GM19351 (cell line): Measurements from ENCODE around the gene CSF1.
"Not testable (repeated sequence)": the region's sequence is repeated elsewhere in the genome, so short reads cannot be mapped to it uniquely, and the experiment has no call there.

Experiments
- ATAC-seq: cut with Tn5 transposase; IDR thresholded peaks from one replicate; pipeline ENCODE4 v1.9.1; 2021; ENCODE audit warnings: mild to moderate bottlenecking, moderate library complexity; ENCODE audit not compliant: unreplicated experiment

CSF1 gene

DNA sequence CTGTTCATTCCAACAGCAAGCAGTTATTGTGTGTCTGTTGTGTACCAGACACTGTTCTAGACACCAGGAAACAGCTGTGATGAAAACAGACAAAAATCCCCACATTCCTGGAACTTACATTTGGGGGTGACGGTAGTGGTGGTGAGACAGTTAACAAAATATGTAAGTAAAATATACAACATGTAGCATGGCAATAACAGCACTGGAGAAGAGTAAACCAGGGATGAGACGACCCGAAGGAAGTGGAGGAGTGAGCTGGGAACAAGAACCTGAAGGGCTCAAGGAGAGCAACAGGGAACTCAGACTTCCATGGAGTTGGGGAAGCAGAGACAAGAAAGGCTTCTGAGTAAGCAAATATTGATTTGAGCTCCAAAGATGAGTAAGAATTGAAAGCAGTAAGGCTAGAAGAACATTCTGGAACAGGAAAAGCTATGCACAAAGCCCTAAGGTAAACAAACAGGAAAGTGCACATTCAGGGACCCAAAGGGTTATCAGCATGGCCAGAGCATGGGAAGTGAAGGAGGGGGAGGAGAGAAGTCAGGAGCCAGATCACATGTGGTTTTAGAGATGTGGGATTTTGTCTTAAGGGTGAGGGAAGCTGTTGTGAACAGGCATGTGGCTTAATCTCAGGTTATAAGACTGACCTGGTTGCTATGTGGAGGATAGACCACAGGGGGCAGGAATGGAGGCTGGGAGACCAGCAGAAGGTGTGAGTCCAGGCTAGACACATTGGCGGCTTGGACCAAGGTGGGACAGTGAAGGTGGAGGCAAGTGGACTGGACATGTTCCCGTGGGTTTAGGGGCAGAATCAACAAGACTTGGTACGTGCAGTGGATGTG, 7.3 kb downstream of the CSF1 start:
- no peak for ATAC-seq

DNA sequence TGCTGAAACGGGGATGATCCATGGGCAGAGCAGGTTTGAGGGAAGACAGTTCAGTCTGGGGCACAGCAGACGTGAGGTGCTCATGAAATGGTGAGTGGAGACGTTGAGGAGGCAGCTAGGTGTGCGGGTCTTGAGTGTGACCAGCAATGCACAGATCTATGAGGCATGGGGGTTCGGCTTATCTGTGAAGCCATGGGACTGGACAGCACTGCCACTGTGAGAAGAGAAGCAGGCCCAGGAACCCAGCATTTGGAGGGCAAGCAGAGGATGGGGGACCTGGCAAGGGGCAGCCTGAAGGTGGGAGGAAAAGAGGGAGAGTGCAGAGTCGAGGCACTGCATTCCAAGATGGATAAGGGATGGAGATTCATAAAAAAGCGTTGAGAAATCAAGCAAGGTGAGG, 8.0 kb downstream of the CSF1 start:
- no peak for ATAC-seq

DNA sequence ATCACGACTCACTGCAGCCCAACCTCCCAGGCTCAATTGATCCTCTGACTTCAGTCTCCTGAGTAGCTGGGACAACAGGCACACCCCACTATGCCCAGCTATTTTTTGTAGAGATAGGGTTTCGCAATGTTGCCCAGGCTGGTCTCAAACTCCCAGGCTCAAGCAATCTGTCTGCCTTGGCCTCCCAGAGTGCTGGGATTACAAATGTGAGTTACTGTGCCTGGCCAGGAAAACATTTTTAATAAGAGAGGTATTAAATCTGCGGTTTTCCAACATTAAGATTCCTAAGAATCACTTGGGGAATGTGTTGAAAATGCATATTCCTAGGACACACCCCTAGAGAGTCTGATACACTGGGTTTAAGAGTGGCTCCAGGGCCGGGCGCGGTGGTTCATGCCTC, 8.7 kb downstream of the CSF1 start:
- ATAC-seq, result no peak

DNA sequence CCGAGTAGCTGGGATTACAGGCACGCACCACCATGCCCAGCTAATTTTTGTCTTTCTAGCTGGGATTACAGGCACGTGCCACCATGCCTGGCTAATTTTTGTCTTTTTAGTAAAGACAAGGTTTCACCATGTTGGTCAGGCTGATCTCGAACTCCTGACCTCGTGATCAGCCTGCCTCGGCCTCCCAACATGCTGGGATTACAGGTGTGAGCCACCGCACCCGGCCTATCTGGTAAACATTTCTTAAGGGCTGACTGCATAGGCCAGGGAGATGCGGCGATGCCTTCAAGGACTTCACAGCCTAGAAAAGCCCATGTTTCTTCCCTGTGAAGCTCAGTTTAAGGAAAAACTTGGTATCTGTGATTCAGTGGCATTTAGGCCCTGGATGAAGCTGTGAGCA, 9.7 kb downstream of the CSF1 start:
- not testable (repeated sequence) for ATAC-seq

DNA sequence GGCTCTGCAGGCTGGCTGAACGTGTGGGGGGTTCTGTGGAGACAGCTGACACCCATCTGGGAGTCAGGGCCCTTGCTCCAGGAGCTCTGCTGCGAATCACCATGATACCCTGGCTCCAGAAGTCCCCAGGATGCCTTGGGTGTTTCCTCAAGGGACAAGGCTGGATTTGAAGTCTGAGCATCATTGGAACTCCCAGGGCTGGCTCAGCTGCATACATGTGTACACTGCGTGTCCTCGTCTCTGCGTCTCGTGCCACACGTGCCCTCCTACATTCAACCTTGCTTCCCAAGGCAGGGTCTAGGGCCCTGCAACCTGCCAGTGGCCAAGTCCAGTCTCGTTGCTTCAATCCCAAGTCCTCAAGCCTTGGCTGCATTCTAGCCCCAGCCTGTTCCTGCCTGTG, 11.7 kb downstream of the CSF1 start:
- no peak for ATAC-seq

DNA sequence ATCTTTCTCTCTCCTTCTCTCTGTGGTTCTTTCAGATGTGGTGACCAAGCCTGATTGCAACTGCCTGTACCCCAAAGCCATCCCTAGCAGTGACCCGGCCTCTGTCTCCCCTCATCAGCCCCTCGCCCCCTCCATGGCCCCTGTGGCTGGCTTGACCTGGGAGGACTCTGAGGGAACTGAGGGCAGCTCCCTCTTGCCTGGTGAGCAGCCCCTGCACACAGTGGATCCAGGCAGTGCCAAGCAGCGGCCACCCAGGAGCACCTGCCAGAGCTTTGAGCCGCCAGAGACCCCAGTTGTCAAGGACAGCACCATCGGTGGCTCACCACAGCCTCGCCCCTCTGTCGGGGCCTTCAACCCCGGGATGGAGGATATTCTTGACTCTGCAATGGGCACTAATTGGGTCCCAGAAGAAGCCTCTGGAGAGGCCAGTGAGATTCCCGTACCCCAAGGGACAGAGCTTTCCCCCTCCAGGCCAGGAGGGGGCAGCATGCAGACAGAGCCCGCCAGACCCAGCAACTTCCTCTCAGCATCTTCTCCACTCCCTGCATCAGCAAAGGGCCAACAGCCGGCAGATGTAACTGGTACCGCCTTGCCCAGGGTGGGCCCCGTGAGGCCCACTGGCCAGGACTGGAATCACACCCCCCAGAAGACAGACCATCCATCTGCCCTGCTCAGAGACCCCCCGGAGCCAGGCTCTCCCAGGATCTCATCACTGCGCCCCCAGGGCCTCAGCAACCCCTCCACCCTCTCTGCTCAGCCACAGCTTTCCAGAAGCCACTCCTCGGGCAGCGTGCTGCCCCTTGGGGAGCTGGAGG, 12.7 kb downstream of the CSF1 start:
- no peak for ATAC-seq

DNA sequence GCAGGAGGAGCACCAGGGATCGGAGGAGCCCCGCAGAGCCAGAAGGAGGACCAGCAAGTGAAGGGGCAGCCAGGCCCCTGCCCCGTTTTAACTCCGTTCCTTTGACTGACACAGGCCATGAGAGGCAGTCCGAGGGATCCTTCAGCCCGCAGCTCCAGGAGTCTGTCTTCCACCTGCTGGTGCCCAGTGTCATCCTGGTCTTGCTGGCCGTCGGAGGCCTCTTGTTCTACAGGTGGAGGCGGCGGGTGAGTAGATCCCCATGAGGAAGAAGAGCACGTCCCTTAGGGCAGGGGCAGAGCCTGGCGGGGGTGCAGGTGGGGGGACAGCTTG, 13.3 kb downstream of the CSF1 start:
- no peak for ATAC-seq

DNA sequence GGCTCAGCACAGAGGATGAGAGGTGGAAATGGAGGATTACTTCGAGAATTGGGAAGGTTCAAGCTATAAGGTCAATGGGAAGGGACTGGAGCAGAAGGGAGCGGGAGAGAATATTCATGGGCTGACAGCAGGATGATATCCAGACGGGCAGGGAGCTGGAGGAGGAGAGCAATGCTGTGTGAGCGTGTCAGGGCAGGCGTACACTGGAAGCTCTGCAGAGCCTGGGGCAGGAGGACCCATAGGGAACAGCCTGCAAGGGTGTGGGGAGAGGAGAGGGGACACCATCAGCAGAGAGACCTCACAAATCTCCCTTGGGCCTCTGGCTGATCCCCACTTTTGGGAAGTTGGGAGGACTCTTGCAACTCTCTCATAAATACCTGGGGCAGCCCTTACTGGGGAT, 13.7 kb downstream of the CSF1 start:
- no peak for ATAC-seq

DNA sequence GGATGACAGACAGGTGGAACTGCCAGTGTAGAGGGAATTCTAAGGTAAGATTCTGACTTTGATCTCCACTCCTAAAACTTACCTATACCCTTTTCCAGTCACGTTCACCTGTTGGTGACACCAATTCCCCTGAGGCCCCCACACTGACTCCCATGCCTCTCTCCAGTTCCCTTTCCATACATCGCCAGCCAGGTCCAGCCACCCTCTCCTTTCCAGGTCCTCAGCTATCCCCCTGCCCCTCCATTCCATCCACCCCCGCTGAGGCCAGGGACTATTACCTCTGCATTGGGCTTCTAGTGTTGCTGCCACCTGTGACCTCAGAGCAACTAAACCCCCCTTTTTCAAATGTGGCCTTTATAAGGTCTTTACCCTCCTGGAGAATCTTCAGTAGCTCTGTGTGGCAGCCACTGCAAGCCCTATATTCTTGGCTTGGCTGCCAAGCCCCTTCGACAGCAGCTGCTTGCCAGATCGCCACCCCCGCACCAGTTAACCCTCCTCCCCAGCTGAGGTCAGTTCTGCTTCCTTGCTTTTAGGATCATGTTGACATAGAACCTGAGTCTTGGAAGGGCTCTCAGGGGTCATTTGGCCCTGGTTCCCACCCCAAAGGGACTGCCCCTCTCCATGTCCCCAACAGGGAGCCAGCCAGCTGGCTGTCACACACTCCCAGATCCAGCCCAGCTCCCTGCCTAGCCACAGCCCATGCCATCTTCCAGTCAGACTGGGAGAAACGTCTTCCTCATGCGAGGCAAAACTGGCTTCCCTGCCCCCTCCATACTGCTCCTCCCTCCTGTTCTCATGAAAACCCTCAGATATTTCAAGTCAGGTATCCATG, 14.7 kb downstream of the CSF1 start:
- no peak for ATAC-seq

DNA sequence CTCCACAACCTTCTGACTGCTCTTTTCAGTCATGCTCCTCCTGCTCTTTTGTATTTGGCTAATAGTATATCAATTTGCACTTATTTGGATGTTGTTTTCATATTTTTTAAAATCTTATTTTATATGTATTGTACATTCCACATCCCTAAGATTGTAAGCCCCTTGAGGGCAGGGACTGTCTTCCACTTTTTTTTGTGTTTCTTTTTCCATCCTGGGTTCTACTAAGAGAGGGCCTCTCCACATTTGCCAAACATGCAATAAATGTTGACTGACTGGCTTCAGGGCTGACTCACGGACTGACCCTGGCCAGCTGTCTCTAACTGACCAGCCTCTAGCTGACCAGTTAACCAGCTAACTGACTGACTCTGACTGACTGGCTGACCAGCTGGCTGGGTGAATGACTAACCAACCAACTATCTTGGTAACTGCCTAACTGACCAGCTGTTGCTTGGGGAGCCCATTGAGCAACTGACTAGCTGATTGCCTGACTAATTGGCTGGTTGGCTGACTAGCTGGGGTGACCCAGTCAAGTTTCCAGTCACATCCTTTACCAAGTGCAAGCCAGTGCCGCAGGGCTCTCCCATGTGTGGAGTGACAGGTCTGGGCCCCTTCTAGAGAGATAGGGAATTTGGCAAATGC, 16.1 kb downstream of the CSF1 start:
- ATAC-seq, result no peak

DNA sequence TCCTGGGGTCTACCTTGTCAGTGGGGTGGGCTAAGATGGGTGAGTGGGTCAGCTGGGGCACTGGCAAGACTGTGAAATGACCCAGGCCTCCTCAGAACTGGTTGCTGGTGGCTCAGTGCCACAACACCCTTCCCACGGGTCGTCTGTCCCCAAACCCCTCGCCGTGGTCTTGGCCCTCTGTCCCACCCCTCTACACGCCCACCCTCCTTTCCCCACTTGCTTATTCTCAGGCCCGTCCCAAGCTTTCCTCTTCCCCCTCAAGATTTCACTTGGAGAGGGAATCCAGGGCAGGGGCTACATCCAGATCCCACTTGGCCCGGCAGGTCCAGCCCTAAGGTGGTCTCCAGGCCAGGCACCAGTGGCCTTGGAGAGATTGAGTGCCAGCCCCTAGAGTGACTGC, 16.7 kb downstream of the CSF1 start:
- ATAC-seq, result no peak

DNA sequence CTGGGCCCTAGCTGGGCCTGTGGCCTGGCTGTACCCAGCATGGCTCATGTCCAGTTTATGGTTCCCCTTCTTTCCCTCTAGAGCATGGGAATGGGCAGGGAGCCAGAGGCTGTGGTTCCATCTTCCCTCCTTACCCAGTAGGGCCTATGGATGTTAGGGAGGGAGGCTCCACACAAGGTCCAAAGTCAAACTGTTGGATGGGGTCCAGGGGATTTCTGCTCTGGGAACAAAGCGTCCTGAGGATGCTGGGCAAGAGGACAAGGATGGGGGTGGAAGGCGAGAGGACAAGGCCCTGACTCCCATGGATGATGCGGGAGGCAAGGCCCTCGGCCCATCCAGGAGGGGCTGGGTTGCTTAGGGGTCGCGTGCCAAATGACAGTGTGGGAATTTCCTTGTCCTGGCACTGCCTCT, 17.3 kb downstream of the CSF1 start:
- no peak for ATAC-seq

DNA sequence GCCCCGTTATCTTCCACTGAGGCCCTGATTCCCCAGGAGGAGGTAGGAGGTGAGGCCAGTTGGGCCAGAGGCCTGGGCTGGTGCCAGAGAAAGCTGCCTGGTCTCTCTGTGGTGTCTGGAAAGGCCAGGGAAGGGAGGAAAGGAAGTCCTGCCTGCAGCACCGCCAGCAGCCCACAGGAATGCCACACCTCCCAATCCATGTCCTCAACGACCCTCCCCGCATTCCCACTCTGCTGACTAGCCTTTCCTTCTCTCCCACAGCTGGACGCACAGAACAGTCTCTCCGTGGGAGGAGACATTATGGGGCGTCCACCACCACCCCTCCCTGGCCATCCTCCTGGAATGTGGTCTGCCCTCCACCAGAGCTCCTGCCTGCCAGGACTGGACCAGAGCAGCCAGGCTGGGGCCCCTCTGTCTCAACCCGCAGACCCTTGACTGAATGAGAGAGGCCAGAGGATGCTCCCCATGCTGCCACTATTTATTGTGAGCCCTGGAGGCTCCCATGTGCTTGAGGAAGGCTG, 18.0 kb downstream of the CSF1 start:
- no peak for ATAC-seq

DNA sequence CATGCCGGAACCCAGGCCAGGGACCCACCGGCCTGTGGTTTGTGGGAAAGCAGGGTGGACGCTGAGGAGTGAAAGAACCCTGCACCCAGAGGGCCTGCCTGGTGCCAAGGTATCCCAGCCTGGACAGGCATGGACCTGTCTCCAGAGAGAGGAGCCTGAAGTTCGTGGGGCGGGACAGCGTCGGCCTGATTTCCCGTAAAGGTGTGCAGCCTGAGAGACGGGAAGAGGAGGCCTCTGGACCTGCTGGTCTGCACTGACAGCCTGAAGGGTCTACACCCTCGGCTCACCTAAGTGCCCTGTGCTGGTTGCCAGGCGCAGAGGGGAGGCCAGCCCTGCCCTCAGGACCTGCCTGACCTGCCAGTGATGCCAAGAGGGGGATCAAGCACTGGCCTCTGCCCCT, 18.5 kb downstream of the CSF1 start:
- ATAC-seq, result no peak

DNA sequence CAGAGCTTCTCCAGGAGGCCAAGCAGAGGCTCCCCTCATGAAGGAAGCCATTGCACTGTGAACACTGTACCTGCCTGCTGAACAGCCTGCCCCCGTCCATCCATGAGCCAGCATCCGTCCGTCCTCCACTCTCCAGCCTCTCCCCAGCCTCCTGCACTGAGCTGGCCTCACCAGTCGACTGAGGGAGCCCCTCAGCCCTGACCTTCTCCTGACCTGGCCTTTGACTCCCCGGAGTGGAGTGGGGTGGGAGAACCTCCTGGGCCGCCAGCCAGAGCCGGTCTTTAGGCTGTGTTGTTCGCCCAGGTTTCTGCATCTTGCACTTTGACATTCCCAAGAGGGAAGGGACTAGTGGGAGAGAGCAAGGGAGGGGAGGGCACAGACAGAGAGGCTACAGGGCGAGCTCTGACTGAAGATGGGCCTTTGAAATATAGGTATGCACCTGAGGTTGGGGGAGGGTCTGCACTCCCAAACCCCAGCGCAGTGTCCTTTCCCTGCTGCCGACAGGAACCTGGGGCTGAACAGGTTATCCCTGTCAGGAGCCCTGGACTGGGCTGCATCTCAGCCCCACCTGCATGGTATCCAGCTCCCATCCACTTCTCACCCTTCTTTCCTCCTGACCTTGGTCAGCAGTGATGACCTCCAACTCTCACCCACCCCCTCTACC, 19.1 kb downstream of the CSF1 start:
- no peak for ATAC-seq

DNA sequence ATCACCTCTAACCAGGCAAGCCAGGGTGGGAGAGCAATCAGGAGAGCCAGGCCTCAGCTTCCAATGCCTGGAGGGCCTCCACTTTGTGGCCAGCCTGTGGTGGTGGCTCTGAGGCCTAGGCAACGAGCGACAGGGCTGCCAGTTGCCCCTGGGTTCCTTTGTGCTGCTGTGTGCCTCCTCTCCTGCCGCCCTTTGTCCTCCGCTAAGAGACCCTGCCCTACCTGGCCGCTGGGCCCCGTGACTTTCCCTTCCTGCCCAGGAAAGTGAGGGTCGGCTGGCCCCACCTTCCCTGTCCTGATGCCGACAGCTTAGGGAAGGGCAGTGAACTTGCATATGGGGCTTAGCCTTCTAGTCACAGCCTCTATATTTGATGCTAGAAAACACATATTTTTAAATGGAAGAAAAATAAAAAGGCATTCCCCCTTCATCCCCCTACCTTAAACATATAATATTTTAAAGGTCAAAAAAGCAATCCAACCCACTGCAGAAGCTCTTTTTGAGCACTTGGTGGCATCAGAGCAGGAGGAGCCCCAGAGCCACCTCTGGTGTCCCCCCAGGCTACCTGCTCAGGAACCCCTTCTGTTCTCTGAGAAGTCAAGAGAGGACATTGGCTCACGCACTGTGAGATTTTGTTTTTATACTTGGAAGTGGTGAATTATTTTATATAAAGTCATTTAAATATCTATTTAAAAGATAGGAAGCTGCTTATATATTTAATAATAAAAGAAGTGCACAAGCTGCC, 19.8 kb downstream of the CSF1 start:
- no peak for ATAC-seq

DNA sequence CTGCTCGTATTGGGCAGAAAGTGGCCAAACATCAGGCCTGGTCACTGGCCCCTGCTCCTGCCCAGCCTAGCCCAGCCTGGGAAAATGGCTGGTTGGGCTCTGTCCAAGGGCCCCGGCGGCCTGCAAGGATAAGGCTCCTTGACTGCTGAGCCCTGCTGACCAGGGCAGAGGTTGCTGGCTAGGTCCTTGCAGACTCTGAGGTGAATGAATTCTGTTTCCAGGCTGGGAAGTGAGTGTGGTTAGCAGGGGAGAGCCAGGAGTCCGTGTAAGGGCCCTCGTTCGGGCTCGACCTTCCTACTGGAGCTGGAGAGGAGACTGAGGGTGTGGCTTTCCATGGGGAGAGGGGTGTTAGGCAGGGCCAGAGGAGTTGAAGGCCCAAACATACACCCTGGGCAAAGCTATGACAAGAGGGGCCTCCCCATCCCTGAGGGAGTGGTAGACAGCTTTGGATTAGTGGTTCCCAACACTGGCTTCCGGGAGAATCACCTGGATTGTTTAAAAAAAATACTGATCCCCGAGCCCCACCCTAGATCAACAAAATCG, 20.6 kb downstream of the CSF1 start:
- ATAC-seq, result no peak

DNA sequence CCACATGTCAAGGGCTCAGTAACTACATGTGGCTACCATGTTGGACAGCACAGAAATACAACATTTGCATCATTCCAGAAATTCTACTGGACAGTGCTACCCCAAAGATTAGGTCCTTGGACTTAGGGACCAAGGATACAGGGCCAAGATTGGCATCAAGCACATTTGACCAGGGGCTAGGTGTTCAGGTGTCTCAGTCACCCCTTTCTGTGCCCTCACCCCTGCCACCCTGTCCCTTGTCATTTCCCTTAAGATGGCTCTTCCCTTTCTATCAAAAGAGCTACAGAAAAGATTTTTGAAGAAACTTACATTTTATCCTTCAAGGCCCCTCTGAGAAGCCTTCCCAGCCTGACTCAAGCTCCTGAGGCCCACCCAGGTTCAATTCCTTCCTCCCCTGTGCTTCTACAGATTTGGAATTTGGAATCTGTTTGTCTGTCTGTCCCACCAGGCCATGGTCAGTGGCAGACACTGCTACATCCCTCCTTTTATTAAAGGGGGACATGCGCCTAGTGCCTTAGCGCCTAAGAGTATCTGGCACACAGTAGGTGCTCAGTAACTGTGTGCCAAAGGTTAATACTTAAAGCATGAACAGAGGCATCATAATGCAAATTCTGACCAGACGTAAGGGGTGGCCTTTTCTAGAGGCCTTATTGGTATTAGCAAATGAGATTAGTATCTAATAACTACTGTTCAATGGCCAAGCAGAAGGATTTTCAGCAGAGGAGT, 21.4 kb downstream of the CSF1 start:
- ATAC-seq, result no peak

DNA sequence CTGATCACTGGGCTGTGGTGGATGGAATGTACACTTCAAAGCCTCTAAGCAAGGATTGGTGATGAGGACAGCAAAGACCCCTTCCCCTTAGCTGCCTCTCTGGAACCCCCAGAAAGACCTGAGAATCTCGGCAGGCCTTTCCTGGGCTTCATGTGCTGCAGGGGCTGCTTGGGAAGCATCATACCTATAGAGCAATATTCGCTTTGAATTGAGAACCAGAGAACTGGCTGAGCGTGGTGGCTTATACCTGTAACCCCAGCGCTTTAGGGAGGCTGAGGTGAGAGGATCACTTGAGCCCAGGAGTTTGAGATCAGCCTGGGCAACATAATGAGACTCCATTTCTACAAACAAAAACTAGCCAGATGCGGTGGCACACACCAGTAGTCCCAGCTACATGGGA, 22.0 kb downstream of the CSF1 start:
- ATAC-seq, result no peak
